HL-60 (cell line): ENCODE results near the gene NOXA1.

Experiments
- CTCF ChIP-seq: IDR thresholded peaks from one replicate; pipeline ENCODE4 v1.5.1; 2011; ENCODE audit warnings: low read length, control low read depth, inconsistent platforms; ENCODE audit not compliant: insufficient read depth
- GABPA ChIP-seq: IDR thresholded peaks from 2 replicates; pipeline ENCODE4 v1.6.1; 2012; ENCODE audit warnings: low read depth
- POLR2AphosphoS5 ChIP-seq: IDR thresholded peaks from 2 replicates; pipeline ENCODE4 v1.6.1; 2012; ENCODE audit warnings: low read depth
- SPI1 ChIP-seq: IDR thresholded peaks from 2 replicates; pipeline ENCODE4 v1.6.1; 2012; ENCODE audit warnings: low read depth, mild to moderate bottlenecking, borderline replicate concordance

GRCh38 chr9:137389428-137389746 is 33.8 kb upstream of the NOXA1 start:
- no peak for TF ChIP-seq CTCF
- no peak for TF ChIP-seq POLR2AphosphoS5
- TF ChIP-seq SPI1, result no peak
- no peak for TF ChIP-seq GABPA
